SK-N-MC (cell line): Measurements from ENCODE around the gene TDRKH.

Experiments used
- EZH2 ChIP-seq: fragments of 200-600 bp; sonication (generic); IDR thresholded peaks from one replicate; pipeline ENCODE4 v1.6.1; 2017; ENCODE audit warnings: antibody characterized with exemption
- FOXP2 ChIP-seq: optimal IDR thresholded peaks from 2 replicates; pipeline ENCODE3; 2011; ENCODE audit warnings: mild to moderate bottlenecking, moderate library complexity; ENCODE audit not compliant: insufficient read depth; ENCODE audit errors: extremely low read length, control extremely low read depth
- POLR2AphosphoS5 ChIP-seq: IDR thresholded peaks from 2 replicates; pipeline ENCODE4 v1.6.1; 2012; ENCODE audit warnings: mild to moderate bottlenecking, low read depth, low read length, borderline replicate concordance

DNA sequence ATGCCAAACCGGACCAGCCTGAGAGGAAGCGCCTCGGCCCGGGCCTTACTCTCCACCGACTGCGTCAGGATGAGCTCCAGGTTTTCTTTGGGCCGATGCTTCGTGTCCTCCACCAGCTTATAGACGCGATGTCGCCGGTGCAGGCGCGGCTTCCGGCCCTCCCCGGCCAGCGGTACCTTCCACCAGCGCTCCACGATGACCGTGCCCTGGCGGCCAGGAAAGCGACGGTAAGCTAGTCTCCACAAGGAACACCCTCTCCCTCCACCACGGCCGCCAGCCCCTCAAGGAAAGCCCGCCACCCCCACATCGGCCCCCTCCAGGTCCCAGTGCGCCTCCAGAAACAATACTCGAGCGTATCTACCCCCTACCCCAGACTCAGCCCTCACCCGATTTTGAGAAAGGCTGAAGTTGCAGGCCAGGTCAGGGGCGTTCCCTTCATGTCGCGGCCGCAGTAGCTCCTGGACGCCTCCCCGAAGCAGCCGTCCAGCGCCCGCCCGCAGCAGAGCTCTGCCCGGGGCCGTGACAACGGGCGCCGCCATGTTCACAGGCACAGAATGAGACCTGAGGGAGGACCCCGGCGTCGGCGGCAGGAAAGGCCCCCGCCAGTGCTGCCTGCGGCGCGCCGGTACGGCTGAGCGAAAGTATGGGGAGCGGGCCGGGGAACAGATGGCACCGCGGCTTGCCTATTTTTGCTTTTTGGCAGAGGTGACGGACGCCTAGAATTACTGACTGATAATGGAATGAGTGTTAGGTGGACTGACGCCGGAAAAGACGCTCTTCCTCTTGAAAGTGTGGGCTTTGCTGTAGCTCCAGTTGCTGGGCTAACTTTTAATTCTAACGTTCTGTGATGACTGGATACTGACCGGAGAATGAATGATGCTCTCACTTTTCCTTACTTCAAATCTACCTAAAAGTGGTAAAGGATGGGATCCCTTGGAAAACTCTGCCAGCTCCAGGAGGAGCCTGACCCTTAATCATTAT lies 27.1 kb downstream of the TDRKH start, which contains the start of gene MRPL9:
- TF ChIP-seq FOXP2, result no peak
- peak; percentile 90 for TF ChIP-seq POLR2AphosphoS5
- no peak for TF ChIP-seq EZH2
